Mesodermal cell (in vitro differentiated cells): ENCODE results near the gene CMTM1.
"Not testable (repeated sequence)": the region's sequence is repeated elsewhere in the genome, so short reads cannot be mapped to it uniquely, and the experiment has no call there.

Source experiments
- H3K27ac ChIP-seq: 2 replicates; pipeline ENCODE4 v1.7.0; 2013; ENCODE audit warnings: mild to moderate bottlenecking, low read depth, low read length, moderate library complexity; ENCODE audit not compliant: severe bottlenecking
- H3K36me3 ChIP-seq: 2 replicates; pipeline ENCODE4 v1.7.1; 2013; ENCODE audit warnings: mild to moderate bottlenecking, low read length, moderate library complexity; ENCODE audit not compliant: control insufficient read depth, insufficient read depth
- H3K4me1 ChIP-seq: one replicate; pipeline ENCODE4 v1.7.1; 2013; ENCODE audit warnings: mild to moderate bottlenecking, low read length; ENCODE audit not compliant: insufficient read depth, control insufficient read depth, poor library complexity, severe bottlenecking
- H3K4me3 ChIP-seq: 2 replicates; pipeline ENCODE4 v1.7.0; 2013; ENCODE audit warnings: low read length, control low read depth, mild to moderate bottlenecking; ENCODE audit not compliant: insufficient read depth, poor library complexity, severe bottlenecking; ENCODE audit errors: extremely low read depth
- H3K9me3 ChIP-seq: 2 replicates; pipeline ENCODE4 v1.7.1; 2013; ENCODE audit warnings: mild to moderate bottlenecking, low read length, moderate library complexity; ENCODE audit not compliant: control insufficient read depth
- WGBS, 2 experiments: methylation state at CpG; one replicate each; pipeline ENCODE4 v1.1.5; 2013; ENCODE audit warnings: missing lambda C conversion rate in 2 of 2; ENCODE audit not compliant: insufficient coverage in 2 of 2; 5-methylcytosine and 5-hydroxymethylcytosine counted together

The CMTM1 gene

GRCh38 chr16:66605177-66605978 is 39.1 kb downstream of the CMTM1 start:
- Histone ChIP-seq H3K27ac (peak overlapping the region; percentile 76), H3K4me3 (peak overlapping the region; percentile 89)
- 2 to 16% methylated on average over 11 to 51 of the region's 61 CpGs for WGBS, 2 experiments

GRCh38 chr16:66605979-66606751 is 39.9 kb downstream of the CMTM1 start:
- Histone ChIP-seq H3K9me3 (peaks cover 4% of the 10 kb centered on the region), H3K27ac (no peak overlapping the region), H3K4me1 (peaks cover 27% of the 10 kb centered on the region), H3K36me3 (peaks cover 42% of the 10 kb centered on the region), H3K4me3 (peak overlapping the region; percentile 89)
- 78 to 83% methylated on average over 5 of the region's 10 CpGs for WGBS, 2 experiments

More at GRCh38 chr16:66605177-66605978, 39.1 kb downstream of the CMTM1 start:
- H3K4me1 ChIP-seq, result peaks cover 27% of the 10 kb centered on the region
- peaks cover 35% of the 10 kb centered on the region for H3K36me3 ChIP-seq
- peaks cover 9% of the 10 kb centered on the region for H3K9me3 ChIP-seq

GRCh38 chr16:66608241-66609138 is 42.3 kb downstream of the CMTM1 start:
- Histone ChIP-seq H3K27ac (peak overlapping the region; percentile 65), H3K36me3 (peaks cover 66% of the 10 kb centered on the region), H3K4me3 (no peak overlapping the region), H3K4me1 (peaks cover 27% of the 10 kb centered on the region), H3K9me3 (no peaks in the 10 kb centered on the region)
- 47% methylated on average over 15 to 16 of the region's 17 CpGs for WGBS, 2 experiments

- Histone ChIP-seq H3K4me3 (no peak overlapping the region), H3K27ac (no peak overlapping the region), H3K4me1 (peaks cover 31% of the 10 kb centered on the region), H3K36me3 (peaks cover 72% of the 10 kb centered on the region), H3K9me3 (no peaks in the 10 kb centered on the region)
- WGBS, 2 experiments, result 84 to 89% methylated on average over 4 to 12 of the region's 12 CpGs
These were observed 42.9 kb downstream of the CMTM1 start for GRCh38 chr16:66609139-66609510.

GRCh38 chr16:66610111-66610820 is 44.0 kb downstream of the CMTM1 start:
- Histone ChIP-seq H3K4me1 (peaks cover 31% of the 10 kb centered on the region), H3K27ac (no peak overlapping the region), H3K9me3 (no peaks in the 10 kb centered on the region), H3K4me3 (no peak overlapping the region), H3K36me3 (peaks cover 83% of the 10 kb centered on the region)
- WGBS, 2 experiments, result 90 to 91% methylated on average over 12 to 13 of the region's 14 CpGs

GRCh38 chr16:66611911-66612310 is 45.7 kb downstream of the CMTM1 start:
- not testable (repeated sequence) for H3K27ac ChIP-seq, H3K9me3 ChIP-seq, H3K4me3 ChIP-seq
- Histone ChIP-seq H3K36me3 (peaks cover 83% of the 10 kb centered on the region), H3K4me1 (peaks cover 34% of the 10 kb centered on the region)
- 94 to 100% methylated on average over 1 to 3 of the region's 8 CpGs for WGBS, 2 experiments

GRCh38 chr16:66612422-66612821 is 46.2 kb downstream of the CMTM1 start:
- Histone ChIP-seq H3K27ac (no peak overlapping the region), H3K4me3 (no peak overlapping the region), H3K36me3 (peaks cover 78% of the 10 kb centered on the region), H3K9me3 (no peaks in the 10 kb centered on the region), H3K4me1 (peaks cover 30% of the 10 kb centered on the region)
- WGBS, 2 experiments, result 89 to 91% methylated on average over 12 to 14 of the region's 14 CpGs

- 96 to 97% methylated on average over 6 to 9 of the region's 12 CpGs for WGBS, 2 experiments
- no peak overlapping the region for H3K27ac ChIP-seq
- peaks cover 68% of the 10 kb centered on the region for H3K36me3 ChIP-seq
These were observed 48.0 kb downstream of the CMTM1 start for GRCh38 chr16:66614161-66614802.

GRCh38 chr16:66616169-66616568 is 49.9 kb downstream of the CMTM1 start:
- H3K27ac ChIP-seq, result peak overlapping the region; percentile 53
- no peak overlapping the region for H3K4me3 ChIP-seq
- H3K9me3 ChIP-seq, result no peaks in the 10 kb centered on the region
- peaks cover 34% of the 10 kb centered on the region for H3K4me1 ChIP-seq
- 56 to 90% methylated on average over 1 to 2 of the region's 4 CpGs for WGBS, 2 experiments
- peaks cover 49% of the 10 kb centered on the region for H3K36me3 ChIP-seq

More at GRCh38 chr16:66614161-66614802, 48.0 kb downstream of the CMTM1 start:
- no peak overlapping the region for H3K4me3 ChIP-seq
- H3K9me3 ChIP-seq, result no peaks in the 10 kb centered on the region
- H3K4me1 ChIP-seq, result peaks cover 29% of the 10 kb centered on the region
